Fibroblast of mammary gland (primary cell): ENCODE results near the gene ADGRV1.

Source experiments
- DNase-seq: peaks from one replicate; pipeline ENCODE4 v3.0.0-alpha.2; 2010; ENCODE audit warnings: low read depth
- H3K4me3 ChIP-seq: 2 replicates; pipeline ENCODE4 v1.5.1; 2011; ENCODE audit warnings: low read depth, mild to moderate bottlenecking, low read length, moderate library complexity; ENCODE audit not compliant: control insufficient read depth
- TF ChIP-seq, protein P1 (sequence below): conservative IDR thresholded peaks from 2 replicates; pipeline ENCODE4 v1.5.1; 2011; ENCODE audit warnings: low read depth, low read length, inconsistent platforms; ENCODE audit not compliant: control insufficient read depth, insufficient read depth

Gene ADGRV1

DNA sequence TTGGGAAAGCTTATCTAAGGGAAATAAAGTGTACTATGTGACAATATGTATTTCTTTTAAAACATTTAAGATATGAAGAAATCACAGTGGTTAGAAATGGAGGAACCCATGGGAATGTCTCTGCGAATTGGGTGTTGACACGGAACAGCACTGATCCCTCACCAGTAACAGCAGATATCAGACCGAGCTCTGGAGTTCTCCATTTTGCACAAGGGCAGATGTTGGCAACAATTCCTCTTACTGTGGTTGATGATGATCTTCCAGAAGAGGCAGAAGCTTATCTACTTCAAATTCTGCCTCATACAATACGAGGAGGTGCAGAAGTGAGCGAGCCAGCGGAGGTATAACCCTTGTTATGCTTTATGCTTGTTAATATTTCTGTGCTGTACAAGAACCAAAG is 69.9 kb downstream of the ADGRV1 start:
- no peak for DNase-seq
- no peak overlapping the region for H3K4me3 ChIP-seq
- TF ChIP-seq, protein P1, sequence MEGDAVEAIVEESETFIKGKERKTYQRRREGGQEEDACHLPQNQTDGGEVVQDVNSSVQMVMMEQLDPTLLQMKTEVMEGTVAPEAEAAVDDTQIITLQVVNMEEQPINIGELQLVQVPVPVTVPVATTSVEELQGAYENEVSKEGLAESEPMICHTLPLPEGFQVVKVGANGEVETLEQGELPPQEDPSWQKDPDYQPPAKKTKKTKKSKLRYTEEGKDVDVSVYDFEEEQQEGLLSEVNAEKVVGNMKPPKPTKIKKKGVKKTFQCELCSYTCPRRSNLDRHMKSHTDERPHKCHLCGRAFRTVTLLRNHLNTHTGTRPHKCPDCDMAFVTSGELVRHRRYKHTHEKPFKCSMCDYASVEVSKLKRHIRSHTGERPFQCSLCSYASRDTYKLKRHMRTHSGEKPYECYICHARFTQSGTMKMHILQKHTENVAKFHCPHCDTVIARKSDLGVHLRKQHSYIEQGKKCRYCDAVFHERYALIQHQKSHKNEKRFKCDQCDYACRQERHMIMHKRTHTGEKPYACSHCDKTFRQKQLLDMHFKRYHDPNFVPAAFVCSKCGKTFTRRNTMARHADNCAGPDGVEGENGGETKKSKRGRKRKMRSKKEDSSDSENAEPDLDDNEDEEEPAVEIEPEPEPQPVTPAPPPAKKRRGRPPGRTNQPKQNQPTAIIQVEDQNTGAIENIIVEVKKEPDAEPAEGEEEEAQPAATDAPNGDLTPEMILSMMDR = no peak

- no peak for DNase-seq
- TF ChIP-seq, protein P1 = no peak
- H3K4me3 ChIP-seq = no peak overlapping the region
Measured at GRCh38 chr5:90632791-90633190, 74.2 kb downstream of the ADGRV1 start.

DNA sequence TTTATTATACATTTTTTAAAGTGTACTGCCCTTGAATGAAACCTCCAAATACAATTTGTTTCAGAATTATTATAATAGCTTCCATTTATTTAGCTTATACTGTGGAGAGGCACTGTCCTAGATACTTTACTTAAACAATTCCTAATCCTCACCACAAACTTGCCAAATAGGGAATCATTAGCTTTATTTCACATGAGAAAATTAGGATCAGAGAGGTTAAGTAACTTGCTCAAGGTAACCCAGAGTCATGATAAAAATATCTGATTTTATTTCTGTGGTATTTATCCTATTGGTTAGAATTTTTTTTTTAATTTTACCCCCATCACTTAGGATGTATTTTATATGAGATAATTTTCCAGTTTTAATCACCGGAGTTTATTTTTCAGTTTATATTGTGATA is 78.4 kb downstream of the ADGRV1 start:
- no peak overlapping the region for H3K4me3 ChIP-seq
- TF ChIP-seq, protein P1 = no peak
- DNase-seq = no peak

DNA sequence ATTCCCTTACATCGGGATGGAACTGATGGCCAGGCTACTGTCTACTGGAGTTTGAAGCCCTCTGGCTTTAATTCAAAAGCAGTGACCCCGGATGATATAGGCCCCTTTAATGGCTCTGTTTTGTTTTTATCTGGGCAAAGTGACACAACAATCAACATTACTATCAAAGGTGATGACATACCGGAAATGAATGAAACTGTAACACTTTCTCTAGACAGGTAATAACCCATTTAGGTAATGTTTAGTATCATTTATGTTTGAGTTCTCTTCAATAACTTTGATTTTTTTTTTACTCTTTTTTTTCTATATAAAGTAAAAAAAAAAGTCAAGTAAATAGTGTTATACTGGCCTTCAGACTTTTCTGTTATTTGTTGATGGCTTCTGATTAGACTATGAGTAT is 79.1 kb downstream of the ADGRV1 start:
- no peak for DNase-seq
- H3K4me3 ChIP-seq = no peak overlapping the region
- TF ChIP-seq, protein P1 = no peak

GRCh38 chr5:90638878-90639277 is 80.3 kb downstream of the ADGRV1 start:
- no peak for DNase-seq
- H3K4me3 ChIP-seq = no peak overlapping the region
- TF ChIP-seq, protein P1 = no peak

- DNase-seq = no peak
- no peak overlapping the region for H3K4me3 ChIP-seq
- TF ChIP-seq, protein P1 = no peak
Measured at GRCh38 chr5:90640484-90641059, 82.0 kb downstream of the ADGRV1 start.

DNA sequence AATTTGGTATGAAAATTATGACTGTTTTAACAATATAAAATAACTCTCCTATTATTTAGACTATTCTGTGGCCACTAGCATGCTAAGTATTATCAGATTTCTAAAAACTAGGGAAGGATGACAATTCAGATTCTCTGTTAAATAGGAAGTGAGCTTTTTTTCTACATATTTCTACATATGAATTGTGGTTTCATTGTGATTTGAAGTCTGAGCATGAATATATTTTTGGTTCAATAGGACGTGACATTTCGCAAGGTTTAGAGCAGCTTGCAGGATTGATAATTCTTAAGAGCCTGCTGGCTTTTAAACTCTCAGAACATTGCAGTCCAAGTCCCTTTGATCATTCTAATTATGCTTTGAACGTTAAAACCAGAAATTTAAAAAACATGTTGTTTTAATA is 82.9 kb downstream of the ADGRV1 start:
- TF ChIP-seq, protein P1 = no peak
- DNase-seq = no peak
- no peak overlapping the region for H3K4me3 ChIP-seq
